Activated CD4-positive, CD25-positive, alpha-beta regulatory T cell treated with anti-CD3 and anti-CD28 coated beads, Interleukin-2, amount 50 U/mL, for 16 hours (primary cell): Measurements from ENCODE around the gene RGS6.
"Not testable (repeated sequence)": the region's sequence is repeated elsewhere in the genome, so short reads cannot be mapped to it uniquely, and the experiment has no call there.

Experiments
- DNase-seq: peaks from one replicate; pipeline ENCODE4 v3.0.0-alpha.2; 2020; ENCODE audit warnings: low read depth, low spot score

RGS6 gene

DNA sequence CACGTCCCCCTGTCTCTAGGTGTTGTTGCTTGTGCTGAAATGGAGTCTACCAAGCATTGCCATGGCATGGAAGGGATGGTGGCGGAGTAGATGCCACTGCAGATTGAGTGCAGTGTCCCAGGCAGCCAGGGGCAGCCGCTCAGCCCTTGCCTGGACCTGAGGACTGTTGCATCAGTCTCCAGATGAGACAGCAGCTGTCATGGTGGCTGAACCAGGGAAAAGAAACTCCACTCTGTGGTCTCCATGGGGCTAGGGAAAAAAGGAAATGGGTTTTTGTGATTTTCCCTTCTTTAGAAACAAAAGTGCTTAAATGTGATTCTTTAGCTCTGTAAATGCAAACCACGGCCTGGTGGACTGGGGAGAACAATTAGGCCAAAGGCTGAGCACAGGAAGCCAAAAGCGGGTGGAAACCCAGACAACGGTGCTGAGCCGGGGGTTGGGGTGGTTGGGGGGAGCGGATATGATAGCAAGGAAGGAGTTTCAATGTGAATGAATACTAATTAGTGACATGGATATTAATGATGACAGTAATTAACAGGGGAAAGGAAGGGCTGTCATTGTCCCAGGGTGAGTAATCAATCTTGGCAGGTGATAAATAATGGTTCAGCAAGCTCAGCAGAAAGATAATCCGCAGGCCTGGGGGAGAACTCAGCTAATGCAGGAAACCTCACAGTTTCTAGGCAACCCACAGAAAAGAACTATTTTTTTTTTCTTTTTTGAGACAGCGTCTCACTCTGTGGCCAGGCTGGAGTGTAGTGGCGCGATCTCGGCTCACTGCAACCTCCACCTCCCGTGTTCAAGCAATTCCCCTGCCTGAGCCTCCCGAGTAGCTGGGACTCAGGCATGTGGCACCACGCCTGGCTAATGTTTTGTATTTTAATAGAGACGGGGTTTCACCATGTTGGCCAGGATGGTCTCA lies 519.1 kb downstream of the RGS6 start:
- DNase-seq: peak; percentile 12

- DNase-seq: no peak
These were observed 520.5 kb downstream of the RGS6 start for GRCh38 chr14:72452774-72453173.

DNA sequence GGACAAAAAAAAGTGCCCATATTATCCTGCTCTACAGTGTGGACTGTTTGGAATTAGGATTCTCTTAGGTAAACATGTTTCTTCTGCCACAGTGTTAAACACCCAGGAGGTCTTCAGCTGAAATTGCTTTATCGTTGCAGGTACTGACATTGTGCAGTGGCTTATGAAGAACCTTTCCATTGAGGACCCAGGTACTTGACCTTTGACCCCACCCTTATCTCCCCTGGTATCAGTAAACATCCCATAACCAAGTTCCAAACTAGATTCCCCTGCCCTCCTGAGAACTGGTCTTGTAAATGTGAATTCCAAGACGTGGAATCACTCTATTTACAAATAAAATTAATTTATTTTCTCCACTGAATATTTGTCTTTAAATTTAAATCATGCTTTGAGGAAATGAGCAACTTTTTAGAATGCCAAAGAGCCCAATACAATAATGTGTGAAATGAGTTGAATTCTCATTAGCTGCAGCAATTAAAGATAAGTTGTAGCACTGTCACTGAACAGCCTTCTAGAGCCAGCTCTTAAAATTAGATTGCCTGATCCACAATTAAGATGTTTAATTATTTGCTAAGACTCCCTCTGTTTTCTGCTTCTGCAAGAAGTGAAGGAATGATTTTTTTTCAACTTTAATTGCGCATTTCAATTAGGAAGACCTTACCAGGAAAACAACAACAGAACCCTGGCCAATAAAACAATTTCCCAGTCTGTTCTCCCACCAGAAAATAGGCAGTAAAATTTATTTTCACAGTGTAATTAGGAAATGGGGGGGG lies 522.3 kb downstream of the RGS6 start:
- no peak for DNase-seq

DNA sequence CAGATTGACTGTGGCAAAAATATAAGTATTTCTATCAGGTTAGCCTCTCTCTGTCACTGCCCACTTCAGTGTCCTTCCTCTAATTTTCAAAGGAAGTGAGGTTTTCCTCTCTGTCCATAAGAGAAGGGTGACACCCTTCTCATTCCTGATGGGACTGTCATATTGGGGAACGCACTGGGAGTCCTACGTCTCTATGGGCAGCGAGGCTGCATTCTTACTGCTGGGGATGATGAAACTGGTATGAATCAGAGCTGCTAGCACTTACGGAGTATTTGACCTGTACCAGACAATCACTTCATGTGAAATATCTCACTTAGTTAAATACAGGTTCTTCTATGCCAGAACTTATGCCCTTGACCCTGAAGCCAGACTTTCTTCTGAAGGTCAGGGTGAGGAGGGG lies 525.4 kb downstream of the RGS6 start:
- no peak for DNase-seq

- DNase-seq: no peak
These were observed 529.8 kb downstream of the RGS6 start for GRCh38 chr14:72462056-72462455.

GRCh38 chr14:72463291-72463866 lies 531.1 kb downstream of the RGS6 start:
- no peak for DNase-seq

GRCh38 chr14:72464226-72464625 lies 532.0 kb downstream of the RGS6 start:
- DNase-seq: no peak

GRCh38 chr14:72466325-72466724 lies 534.1 kb downstream of the RGS6 start:
- no peak for DNase-seq

GRCh38 chr14:72471346-72471745 lies 539.1 kb downstream of the RGS6 start:
- DNase-seq: no peak

DNA sequence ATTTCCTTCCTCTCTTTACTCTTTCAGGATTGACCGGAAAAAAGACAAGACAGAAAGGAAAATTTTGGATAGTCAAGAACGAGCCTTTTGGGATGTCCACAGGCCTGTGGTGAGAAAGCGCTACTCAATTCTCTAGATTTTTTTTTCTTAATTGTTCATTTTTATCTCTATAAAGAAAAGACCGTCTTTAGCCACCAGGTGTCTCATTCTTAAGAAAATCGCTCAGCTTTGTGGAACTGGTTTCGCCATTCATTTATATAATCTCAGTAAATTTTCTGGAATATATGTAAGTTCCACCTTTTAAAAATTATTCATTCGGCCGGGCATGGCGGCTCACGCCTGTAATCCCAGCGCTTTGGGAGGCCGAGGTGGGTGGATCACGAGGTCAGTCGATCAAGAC lies 540.6 kb downstream of the RGS6 start:
- no peak for DNase-seq

DNA sequence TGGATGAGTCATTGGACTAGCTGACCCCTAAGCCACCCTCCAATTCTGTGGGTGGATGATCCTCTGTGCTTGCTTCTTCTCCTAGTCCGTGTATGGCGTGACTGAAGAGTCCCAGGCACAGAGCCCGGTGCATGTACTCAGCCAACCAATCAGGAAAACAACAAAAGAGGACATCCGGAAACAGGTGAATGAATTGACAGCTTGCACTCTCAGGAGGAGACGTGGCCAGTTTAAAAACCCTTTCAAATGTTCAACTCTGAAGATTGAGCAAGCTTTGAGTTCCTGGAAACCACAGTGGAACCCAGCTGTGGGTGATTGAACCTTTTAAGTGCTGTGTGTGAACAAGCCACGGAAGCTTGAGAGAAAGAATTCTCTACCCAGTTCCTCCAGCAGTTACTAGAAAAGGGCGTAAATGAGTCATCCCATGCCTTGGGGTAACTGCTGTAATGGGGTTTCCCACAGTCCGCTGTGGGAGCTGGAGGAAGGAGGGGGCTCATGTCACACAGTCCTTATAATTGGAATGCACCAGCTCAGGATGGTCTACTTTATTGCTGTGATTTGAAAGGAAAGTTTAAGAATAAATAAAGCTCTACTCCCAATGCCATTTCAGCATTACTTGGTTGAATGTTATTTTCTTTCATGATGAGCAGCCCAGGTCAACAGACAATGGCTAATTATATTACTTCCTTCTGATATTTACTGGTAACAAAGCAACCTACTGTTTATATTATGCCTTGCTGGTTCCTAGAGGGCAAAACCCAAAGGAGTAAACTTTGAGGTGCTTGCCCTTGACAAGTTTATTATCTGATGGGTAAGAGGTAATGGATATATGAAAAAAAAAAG lies 544.6 kb downstream of the RGS6 start:
- DNase-seq: peak; percentile 37

GRCh38 chr14:72477578-72477977 lies 545.3 kb downstream of the RGS6 start:
- DNase-seq: not testable (repeated sequence)

DNA sequence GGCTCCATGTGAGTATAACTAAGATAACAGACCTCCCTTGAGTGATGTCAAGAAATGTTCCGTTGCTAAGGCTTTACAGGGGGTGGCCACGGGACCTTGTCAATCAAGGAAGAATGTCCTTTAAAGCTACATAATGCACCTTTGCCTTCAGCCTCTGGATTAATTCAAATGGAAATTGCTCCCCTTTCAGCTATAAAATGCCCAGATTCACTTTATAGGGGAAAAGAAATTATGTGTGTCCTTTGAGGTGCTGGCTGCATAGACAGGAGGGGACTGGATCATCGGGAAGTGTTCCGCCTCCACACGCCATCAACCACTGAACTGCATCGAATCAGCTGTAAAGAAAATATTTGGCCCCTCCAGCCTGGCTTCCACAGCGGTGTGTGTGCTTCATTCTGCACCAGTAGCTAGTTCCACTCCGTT lies 546.3 kb downstream of the RGS6 start:
- DNase-seq: no peak

DNA sequence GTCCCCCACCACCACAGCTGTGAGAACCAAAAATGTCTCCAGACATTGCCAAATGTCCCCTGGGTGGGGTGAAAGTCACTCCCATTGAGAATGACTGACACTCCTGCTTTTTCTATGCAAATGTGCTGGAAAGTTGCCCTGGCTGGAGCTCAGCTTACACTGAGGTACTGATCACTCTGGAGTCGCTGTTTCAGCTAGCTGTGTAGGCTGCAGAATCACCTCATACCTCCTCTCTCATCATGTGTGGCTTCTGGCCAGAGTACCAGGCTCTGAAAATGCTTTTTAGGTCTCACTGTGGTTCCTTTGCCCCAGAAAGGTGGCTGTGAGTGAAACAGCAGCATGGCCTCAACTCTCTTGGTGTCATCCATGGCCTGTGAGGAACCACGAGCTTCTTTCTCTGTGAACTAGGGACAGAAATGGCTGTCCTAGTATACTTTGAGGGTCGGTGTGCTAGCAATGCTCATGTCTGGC lies 547.3 kb downstream of the RGS6 start:
- DNase-seq: no peak

DNA sequence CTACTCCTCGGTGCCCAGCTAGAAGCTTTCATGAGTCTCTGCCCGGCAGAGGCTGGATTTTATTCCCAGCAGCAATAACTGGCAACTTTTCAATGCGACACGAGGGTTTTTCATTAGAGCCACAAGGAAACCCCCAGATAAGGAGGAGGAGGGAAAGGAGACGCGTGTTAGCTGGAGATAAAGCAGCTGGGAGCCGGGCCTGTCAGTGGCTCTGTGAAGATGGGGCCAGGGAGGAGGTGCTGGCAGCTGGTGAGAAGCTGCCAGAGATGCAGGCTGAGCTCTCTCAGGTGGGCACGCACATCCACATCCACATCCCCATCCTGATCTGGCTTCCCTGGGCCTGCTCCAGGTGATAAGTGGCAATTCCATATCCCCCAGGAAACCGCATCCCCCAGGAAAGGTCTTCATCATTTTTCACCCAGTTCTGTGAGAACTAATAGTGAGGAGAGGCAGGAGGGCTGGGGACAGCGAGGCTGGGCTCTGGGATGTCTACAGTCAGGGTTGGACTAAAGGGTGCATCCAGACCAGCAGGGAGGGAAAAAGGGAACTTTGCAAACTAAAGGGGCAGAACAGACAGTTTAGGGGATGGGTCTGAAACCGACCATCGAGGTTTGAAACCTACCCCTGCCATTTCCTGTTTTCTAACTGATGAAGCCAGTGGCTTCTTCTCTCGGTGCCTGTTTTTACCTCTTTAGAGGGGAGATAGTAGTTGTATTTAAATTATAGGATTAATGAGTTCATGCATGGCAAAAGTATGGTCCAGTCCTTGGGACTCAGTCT lies 548.4 kb downstream of the RGS6 start:
- DNase-seq: no peak

- DNase-seq: no peak
These were observed 551.1 kb downstream of the RGS6 start for GRCh38 chr14:72483311-72483710.

- DNase-seq: no peak
These were observed 553.5 kb downstream of the RGS6 start for GRCh38 chr14:72485695-72486094.

DNA sequence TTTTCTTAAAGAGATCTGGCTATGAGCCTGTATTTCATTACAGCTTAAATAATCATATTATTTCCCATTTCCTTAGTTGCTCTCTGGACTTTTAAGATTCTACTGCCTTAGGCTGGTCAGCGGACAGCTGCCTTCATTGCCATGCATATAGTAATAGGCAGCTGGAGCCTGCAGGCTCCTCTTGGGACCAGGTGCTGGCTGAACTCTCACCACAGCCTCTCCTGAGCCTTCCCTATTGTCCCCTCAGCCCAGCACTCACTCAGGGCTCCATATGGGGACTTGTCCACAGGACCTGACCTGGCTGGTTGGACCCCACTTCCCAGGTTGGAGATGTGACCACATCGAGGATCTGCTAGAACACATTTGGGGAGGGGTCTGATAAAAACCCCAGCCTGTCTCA lies 556.3 kb downstream of the RGS6 start:
- DNase-seq: no peak

DNA sequence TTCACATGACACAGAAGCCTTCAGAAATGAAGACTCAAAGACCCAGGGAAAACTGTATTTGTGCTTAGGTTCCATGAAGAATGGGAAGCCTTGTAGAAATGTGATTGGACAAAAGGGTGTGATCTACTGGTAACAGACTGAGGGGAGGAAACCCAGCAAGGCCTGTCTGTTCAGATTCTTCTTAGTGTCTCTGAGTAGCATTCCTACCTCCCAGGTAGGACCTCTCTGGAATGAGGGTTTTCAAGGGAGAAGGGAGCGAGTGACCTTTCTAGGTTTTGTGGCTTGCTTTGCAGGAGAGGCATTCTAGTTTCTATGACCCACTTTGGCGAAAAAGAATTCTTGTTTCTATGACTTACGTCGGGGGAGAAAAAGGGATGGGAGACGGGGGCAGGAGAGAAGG lies 560.0 kb downstream of the RGS6 start:
- DNase-seq: no peak

DNA sequence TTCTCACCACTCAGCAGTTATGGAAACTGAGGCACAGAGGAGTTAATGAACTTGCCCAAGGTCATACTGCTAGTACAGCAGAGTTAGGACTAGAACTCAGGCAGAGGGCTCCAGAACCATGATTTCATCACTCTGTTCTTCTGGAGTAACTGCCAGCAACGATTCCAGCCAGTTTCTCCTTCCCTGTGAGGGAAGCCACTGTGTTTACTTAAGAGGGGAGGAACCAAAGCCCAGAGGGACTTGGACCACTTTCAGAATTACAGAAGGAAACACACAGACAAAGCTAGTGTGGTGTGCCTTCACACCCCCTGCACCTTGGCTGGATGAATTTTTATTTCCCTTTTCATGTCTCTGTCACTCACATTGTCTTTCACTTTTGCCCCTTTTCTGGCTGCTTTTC lies 563.4 kb downstream of the RGS6 start:
- no peak for DNase-seq

GRCh38 chr14:72498646-72499045 lies 566.4 kb downstream of the RGS6 start:
- no peak for DNase-seq
